Stimulated activated CD4-positive, alpha-beta T cell treated with anti-CD3 and anti-CD28 coated beads, TNF-alpha, amount 100 ng/mL, for 1 hour (primary cell): ENCODE results near the gene RNF121.

Experiments
- DNase-seq, 3 donors: peaks; one replicate each; pipeline ENCODE4 v3.0.0-alpha.2; 2020; ENCODE audit warnings: low read depth in 3 of 3, low spot score in 1 of 3

Gene RNF121

DNA sequence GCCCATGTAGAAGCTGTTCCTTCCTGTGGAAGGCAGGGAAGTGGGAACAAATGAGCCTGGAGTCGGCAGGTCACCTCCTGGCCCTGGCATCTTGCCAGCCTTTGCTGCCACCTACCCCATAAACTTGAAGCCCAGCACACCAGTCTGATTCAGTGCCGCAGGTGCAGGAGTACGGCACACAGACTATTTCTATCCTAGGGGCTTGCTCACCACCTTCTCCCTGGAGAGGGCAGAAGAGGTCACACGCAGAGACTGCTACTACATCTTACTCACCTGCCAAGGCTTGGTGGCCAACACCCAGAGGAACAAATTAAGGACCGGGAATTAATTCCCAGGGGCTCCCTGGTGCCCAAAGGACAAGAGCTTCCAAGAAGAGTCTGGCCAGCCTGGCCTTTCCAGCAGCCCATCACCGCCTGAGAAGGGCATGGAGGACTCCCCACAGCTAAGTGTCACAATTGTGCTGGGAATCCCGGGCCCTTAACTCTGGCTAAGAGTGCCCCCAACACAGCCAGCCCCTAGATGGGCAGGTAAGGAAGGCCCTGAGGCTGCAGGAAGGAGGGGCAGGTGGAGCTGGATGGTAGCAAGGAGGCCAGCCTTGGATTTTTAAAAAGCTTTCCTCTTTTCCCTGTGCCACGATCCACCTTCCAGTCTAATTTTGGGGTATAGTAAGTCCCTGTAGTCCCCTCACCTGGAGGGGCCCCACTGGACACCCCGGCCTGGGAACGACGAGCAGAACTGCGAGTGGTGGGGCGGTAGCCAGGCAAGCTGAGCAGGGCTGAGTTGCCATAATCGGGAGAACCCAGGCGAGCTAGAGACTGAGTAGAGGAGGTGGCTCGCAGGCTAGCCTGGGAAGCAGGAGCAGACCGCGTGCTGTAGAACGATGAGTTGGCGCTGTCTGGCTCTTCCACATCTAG, 76.8 kb downstream of the RNF121 start:
- DNase-seq, result no peak

DNA sequence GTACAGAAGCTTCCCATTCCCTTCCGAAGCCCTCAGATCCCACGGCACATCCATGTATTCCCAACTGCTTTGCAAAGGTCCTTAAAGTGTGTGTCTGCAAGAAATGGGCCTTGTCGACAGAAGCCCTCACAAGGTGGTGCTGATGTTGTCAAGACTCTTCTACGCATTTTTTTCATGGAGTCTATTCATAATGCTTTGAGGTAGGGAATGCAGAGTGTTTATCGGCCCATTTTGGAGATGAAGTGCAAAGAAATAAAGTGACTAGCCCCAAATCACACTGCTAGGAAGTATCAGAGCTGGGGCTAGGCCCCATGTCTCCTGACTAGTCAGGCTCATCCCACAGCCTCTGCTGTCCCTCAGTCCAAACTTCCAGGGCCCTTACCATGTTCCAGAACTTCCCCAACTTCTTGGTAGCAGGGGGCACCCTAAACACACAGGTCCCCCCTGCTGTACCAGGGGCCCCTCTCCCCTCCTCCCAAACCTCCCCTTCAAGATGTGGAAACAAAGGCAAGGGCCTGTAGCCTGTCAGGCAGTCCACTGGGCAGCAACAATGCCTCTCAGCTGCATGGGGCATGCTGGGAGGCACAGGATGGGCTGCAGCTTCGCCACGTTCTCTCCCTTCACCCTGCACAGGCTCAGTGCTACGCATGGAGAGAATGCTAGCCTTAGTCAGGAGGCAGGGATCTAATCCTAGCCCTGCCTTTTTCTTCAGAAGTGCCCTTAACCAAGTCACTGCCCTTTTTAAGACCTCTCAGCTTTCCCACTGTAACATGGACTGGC, 77.7 kb downstream of the RNF121 start:
- no peak for DNase-seq

DNA sequence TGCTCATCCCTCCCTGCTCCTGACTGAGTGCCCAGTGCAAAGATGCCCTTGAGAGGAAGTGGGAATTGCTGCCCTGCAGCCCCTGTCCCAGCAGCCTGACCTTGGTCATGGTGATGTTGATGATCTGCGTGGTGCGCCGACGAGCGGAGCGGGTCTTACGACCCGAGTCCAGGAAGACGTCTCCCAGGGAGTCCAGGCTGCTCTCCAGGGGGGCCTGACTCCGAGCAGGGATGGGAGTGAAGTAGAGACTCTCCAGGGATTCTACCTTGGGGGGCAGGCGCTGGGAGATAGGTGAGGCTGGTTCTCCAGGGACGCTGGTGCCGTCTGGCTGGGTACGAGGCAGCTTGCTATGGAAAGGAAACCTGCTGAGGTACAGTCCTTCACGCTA, 78.2 kb downstream of the RNF121 start:
- DNase-seq, result no peak

- no peak for DNase-seq
Measured at GRCh38 chr11:72007587-72007986, 78.7 kb downstream of the RNF121 start.

DNA sequence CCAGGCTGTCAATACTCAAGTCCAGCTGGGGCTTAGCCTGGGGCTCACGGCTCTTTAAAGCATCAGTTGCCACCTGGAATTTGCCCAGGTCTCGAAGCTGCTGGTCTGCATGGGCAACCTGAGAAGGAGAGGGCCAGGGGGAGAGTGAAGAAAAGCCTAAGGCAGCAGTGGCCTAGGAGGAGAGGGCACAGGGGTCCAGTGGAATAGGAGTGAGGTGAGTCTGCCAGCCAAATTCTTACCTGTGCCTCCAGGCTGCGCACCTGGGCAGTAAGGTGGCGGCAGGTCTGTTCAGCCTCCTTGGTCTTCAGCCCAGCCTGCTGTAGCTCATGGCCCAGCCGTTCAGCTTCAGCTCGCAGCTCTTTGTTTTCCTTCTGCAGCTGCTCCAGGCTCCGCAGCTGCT, 79.9 kb downstream of the RNF121 start:
- DNase-seq, result no peak

DNA sequence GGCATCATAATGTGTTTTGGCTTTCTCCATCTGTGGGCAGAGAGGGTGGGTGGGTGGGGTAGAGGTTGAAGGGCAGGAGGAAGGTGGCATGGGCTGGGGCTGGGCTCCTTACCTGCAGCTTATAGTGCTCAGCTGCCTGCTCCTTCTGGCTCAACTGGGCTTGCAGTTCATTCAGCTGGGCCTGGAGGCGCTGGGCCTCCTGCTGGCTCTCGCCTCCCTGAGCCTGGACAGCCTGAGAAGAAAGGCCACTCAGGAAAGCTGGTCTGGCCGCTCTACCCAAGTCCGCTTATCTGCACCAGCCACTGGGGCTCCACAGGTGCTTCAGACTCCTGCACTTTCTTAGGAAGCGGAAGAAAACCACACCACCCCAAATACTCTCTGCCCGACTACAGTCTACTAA, 80.3 kb downstream of the RNF121 start:
- no peak for DNase-seq

DNA sequence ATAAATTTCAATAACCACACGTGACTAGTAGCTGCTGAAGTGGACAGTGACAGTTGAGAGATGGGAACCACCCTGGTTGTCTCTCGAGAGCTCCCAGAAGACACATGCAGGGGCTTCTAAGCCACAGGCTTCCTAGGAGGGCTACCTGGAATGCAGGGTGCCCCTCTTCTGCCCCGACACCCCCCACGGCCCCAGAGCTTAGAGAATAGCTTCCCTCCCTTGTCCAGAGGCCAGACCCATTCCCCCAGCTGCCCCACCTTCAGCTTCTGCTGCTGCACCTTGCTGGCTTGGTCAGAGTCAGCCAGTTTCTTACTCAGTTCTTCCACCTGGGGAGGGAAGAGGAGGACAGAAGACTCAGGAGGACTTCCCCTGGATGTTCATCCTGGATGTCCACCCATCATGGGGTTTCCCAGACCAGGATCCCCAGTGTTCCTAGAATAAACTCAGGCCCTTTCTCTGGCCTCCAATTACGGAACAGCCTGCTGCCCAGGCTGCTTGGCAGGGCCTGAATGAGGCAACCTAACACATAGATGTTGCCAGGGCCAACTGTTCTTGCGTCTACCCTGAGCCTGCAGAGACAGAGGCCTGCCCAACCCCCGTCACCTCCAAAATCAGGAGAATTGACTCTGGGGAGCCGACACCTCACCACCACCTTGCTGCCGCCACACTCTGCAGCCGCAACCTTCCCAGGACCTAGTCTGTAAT, 81.8 kb downstream of the RNF121 start:
- DNase-seq, result no peak

GRCh38 chr11:72012091-72012630, 83.3 kb downstream of the RNF121 start:
- no peak for DNase-seq

GRCh38 chr11:72012897-72013721, 84.3 kb downstream of the RNF121 start:
- DNase-seq, result no peak

- DNase-seq, result no peak
Measured at GRCh38 chr11:72013765-72014711, 85.2 kb downstream of the RNF121 start.

DNA sequence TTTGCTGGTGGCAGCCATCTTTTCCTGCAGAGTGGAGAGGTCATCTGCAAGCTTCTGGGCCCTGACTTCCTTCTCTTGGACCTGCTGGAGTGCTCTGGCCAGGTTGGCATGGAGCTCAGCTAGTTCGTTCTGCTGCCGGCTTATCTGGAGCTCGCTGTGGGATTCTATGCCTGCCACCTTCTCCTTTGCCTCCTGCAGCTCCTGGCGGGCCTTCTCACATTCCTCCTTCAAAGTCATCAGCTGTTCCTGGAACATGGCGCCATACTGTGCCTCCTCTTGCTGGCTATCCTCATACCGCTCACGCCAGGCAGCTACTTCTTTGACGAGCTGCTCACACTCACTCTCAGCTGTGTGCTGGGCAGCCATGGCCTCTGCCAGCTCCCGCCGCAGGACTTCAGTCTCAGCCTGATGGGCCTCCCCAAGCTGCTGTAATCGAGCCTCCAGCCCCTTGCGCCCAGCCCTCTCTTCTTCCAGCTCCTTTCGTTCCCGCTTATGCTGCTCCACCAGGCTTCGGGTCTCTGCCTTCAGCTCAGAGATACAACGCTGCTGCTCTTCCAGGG, 86.0 kb downstream of the RNF121 start:
- DNase-seq, result no peak

DNA sequence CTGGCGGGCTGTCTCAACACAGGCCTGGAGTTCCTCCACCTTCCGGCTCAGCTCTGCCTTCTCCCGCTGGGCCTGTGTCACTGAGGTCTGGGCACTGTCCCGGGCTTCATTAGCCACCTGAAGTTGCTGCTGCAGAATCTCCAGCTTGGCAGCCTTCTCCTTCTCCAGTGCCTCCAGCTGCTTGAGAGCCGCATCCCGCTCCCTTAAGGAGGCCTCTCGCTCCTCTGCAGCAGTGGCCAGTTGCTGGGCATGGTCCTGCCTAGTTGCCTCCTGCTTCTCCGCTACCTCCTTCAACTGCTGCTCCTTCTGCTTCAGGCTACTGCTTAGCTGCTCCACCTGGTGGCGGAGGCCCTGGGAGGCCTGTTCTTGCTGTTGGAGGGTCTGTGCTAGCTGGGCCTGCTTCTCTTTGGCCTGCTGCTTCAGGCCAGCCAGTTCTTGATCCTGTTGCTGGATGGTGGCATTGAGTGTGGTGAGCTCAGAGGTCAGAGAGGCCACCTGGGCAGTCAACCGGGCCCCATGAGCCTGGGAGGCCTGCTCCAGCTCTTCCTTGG, 86.7 kb downstream of the RNF121 start:
- DNase-seq, result no peak

GRCh38 chr11:72018171-72018570, 89.3 kb downstream of the RNF121 start:
- DNase-seq, result no peak

GRCh38 chr11:72023335-72023734, 94.5 kb downstream of the RNF121 start:
- DNase-seq, result no peak

DNA sequence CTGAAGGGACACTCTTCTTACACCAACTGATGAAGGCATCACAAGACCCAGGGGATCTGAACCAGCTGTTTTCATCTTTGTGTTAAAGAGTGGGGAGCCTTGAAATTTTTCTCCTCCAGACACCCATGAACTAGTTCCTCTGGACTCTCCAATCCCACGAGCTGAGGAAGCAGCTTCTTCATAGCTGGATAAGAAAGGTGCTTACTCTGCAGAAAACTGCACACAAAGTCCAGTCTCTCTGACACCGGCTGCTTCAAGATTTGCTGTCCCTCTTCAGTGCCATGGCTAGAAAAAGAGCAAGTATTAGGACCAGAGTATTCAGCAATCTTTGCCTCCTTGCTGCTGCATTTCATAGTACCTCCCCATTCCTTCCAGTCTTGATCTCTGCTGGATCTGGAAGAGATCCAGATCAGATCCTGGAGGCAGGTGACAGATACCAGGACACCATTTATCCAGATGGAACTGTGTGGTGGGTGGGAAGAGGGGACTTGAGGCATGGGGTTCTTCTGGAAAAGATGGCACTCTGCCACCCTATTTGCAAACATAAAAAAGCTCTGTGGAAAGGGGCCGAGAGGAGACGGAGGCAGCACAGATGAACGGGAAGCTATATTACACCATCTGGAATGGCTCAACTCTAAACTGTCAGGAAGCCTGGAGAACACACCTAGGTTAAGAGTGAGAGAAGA, 95.4 kb downstream of the RNF121 start:
- no peak for DNase-seq

GRCh38 chr11:72026090-72026489, 97.2 kb downstream of the RNF121 start:
- DNase-seq, result no peak

GRCh38 chr11:72030472-72031045, 101.7 kb downstream of the RNF121 start:
- DNase-seq, result no peak

- DNase-seq, result no peak
Measured at GRCh38 chr11:72036687-72037086, 107.8 kb downstream of the RNF121 start.
